GM21619 (cell line): ENCODE data around the gene KIAA1549.

Experiments used
- ATAC-seq: cut with Tn5 transposase; IDR thresholded peaks from one replicate; pipeline ENCODE4 v1.9.1; 2021; ENCODE audit not compliant: unreplicated experiment

Gene KIAA1549

GRCh38 chr7:138861051-138861450, 120.1 kb downstream of the KIAA1549 start:
- no peak for ATAC-seq

GRCh38 chr7:138857728-138858127, 123.5 kb downstream of the KIAA1549 start:
- ATAC-seq, result no peak

GRCh38 chr7:138854115-138854645, 127.0 kb downstream of the KIAA1549 start:
- no peak for ATAC-seq

- ATAC-seq, result no peak
Measured at GRCh38 chr7:138853448-138853847, 127.7 kb downstream of the KIAA1549 start.

GRCh38 chr7:138852469-138852868, 128.7 kb downstream of the KIAA1549 start:
- ATAC-seq, result no peak

DNA sequence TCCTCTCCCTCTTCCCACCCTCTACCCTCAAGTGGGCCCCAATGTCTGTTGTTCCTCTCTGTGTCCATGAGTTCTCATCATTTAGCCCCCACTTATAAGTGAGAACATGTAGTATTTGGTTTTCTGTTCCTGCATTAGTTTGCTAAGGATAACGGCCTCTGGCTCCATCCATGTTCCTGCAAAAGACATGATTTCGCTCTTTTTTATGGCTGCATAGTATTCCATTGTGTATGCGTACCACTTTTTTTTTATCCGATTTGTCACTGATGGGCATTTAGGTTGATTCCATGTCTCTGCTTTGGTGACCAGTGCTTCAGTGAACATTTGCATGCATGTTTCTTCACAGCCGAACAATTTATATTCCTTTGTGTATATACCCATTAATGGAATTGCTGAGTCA, 131.5 kb downstream of the KIAA1549 start:
- no peak for ATAC-seq

DNA sequence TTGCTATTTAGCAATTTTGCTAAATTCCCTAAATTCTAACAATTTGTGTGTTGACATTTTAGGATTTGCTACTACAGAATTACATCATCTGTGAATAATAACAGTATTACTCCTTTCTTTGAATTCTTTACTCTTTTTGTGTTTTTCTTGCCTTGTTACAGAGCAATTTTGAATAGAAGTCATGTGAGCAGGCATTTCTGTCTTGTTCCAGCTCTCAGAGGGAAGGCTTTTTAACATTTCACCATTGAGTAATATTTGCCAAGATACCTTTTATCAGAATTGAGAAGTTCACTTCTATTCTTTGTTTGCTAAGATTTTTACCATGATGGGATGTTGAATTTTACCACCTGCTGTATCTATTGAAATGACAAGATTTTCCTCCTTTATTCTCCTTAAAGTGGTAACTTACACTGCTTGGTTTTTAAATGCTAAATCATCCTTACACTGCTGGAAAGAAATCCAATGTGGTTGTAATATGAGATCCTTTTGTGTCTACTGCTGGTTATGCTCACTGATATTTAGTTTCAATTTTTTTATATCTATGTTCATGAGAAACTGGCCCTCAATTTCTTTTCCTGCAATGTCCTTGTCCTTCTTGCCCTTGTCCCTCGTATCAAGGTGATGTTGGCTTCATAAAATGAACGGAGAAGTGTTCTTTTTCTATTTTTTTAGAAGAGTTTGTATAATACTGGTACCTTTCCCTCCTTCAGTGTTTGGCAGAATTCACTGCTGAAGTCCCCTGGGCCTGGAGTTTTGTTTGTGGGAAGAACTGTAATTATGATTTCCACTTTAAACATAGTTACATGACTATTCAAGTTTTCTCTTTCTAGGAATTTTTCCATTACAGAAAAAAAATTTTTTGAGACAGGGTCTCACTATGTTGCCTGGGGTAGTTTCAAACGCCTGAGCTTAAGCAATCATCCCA, 132.9 kb downstream of the KIAA1549 start:
- no peak for ATAC-seq

DNA sequence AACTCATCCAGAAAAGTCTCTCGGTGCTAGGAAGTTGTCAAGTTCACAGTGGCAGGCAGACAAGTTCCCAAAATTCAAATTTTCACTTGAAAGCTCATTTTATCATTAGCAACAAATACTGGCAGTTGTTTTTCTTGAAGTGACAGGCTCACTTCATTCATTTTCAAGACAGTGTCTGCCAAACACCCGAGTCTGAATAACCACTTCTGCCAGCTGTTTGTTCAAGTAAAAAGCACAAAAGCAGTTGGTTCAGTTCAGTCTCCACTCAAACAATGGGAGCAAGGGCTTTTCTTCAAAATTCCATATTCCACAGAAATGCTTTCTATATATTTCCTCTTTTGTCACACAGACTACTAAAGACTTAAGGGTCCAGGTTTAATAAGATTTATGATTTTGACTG, 135.5 kb downstream of the KIAA1549 start:
- no peak for ATAC-seq

DNA sequence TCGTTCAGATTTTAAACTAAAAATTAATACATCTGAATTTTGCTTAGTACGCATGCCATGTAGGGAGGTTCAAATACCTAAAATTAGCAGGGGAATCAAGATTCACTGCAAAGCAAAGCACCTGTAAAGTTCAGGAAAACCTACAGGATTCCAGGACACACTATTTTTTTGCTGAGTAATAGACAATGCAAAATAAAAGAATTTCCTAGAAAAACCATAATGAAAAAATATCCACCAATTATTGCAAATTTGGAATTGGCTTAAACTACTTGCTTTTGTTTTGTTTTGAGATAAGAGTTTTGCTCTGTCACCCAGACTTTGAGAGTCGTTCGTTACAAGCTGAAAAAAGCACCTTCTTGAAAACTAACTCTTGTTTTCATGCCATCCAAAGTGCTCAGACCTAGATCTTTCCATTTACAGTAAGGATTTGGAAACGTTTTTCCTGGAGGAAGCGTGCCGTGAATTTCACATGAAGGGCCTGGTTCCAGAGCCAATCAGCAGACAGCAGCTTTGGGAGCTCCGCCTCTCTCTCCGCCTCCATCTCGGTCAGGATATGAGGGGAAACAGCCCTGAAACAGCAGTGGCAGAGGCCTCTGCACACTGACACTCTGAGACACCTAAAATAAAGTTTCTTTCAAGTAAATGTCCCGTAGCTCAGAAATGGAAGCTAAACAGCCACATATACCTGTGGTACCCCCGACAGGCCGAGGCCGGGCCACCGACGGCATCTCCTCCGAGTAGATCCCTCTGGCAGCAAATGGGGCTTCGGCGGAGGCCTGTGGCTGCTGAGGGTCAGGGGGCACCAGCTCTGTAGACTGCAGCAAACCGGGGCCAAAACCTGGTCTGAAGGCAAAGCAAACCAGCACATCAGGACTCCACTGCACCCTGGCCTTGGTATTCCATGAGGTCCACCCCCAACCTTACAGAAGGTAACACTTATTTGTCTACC, 137.3 kb downstream of the KIAA1549 start:
- no peak for ATAC-seq

DNA sequence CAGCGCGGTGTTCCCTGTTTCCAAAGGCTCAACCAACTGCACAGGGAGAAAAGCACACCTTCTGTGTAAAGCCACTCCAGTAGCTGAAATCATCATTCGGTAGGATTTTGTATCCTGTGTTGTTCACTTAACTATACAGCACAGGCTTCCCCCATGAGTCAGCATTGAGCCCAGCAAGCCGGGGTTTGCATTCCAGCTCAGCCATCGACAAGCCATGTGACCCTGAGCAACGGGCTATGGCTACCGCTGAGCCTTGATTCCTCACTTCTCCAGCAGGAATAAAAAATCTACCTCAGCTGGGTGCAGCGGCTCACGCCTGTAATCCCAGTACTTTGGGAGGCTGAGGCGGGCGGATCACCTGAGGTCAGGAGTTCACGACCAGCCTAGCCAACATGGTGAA, 139.1 kb downstream of the KIAA1549 start:
- ATAC-seq, result no peak

DNA sequence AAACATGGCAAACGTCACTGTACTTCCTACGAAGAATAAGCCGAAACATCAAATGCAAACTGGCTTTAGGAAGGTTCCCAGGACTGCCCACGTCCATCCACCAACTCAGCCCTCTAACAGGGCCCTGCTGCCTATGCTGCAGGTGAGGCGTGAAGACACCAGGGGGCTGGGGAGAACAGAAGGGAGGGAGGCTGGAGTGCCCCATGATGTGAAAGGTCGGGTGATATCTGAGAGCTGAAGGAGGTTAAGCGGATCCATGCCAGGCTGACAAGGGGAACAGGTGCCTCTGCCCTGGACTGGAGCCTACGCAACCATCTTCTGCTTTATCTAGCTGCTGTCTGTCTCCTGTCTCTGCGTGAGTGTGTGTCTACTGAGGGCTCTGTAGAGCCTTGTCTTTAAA, 143.0 kb downstream of the KIAA1549 start:
- no peak for ATAC-seq

DNA sequence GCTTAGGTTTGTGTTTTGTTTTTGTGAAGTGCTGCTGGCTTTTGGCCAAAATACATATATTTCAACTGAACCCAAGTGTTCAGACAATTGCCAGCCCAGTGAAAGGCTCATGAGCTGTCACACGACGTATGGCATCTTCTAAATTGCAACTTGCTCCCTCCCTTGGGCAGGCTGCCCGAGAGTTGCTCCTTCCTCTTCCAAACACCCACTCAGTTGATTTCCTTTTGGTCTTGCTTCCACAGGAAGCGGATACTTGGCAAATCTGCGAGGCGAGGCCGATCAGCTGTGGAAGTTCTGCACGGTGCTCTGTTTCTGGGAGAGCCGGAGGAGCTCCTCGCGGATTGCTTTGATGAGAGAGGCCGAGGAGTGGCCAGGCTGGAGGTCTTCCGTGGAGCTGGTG, 143.6 kb downstream of the KIAA1549 start:
- no peak for ATAC-seq

DNA sequence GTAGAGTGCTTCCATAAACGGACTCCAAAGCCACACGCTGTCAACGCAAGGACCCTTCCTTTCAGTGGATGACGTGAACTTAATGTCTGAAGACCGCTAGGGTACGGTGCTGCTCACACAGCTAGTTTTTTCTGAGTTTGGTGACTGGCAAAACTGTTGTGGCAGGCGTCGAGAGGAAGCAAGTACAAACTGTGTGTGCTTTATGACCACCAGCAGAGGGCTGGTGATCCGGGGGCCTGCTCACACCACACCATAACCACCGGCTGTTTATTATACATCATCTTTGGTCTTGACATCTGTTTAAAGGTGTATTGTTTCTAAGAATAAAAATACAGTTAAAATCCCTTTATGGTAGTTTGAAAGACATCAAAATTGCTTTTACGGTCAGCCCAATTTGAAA, 146.1 kb downstream of the KIAA1549 start:
- ATAC-seq, result no peak

- ATAC-seq, result no peak
Measured at GRCh38 chr7:138834583-138834982, 146.6 kb downstream of the KIAA1549 start.

- ATAC-seq, result no peak
Measured at GRCh38 chr7:138833596-138833995, 147.6 kb downstream of the KIAA1549 start.

- ATAC-seq, result no peak
Measured at GRCh38 chr7:138832966-138833365, 148.2 kb downstream of the KIAA1549 start.

- no peak for ATAC-seq
Measured at GRCh38 chr7:138829335-138829734, 151.9 kb downstream of the KIAA1549 start.

DNA sequence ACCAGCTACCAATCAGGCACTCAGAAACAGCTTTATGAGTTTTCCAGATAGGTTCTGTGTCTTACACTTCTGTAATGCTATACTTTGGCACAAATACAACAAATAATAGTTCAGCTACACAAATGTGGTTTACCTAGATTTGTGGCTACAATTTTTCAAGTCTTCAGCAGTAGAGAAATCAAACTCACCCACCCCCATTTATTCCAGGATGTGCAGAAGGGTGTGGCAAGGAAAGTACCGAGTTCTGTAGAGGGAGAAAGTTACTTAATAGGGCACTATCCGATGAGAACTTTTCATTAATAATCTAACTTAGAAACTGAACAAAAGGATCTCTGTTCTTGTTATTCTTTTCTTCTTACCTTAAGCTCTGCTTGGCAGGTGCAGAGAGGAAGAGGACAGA, 152.9 kb downstream of the KIAA1549 start:
- no peak for ATAC-seq

DNA sequence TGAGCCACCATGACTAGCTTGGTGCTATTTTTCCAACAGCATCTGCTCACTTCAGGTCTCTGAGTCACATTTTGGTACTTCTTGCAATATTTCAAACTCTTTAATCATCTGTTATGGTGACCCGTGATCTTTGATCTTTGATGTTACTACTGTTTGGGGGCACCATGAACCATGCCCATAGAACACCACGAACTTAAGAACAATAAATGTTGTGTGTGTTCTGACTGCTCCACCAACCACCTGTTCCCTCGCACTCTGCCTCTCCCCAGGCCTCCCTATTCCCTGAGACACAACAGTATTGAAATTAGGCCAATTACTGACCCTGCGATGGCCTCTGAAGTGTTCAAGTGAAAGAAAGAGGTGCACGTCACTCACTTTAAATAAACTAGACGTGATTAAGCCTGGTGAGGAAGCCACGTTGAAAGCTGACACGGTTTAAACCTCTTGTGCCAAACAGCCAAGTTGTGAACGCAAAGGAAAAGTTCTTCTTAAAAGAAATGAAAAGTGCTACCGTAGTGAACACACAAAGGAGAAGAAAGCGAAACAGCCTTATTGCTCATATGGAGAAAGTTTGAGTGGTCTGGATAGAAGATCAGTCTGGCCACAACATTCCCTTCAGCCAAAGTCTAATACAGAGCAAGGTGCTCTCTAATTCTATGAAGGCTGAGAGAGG, 156.0 kb downstream of the KIAA1549 start:
- ATAC-seq, result no peak

- no peak for ATAC-seq
Measured at GRCh38 chr7:138822867-138823535, 158.2 kb downstream of the KIAA1549 start.
